HG03558 (cell line): Measurements from ENCODE around the gene KRT9.
"Not testable (repeated sequence)": the region's sequence is repeated elsewhere in the genome, so short reads cannot be mapped to it uniquely, and the experiment has no call there.

Experiments used
- ATAC-seq: cut with Tn5 transposase; IDR thresholded peaks from one replicate; pipeline ENCODE4 v1.9.1; 2021; ENCODE audit warnings: moderate number of reproducible peaks; ENCODE audit not compliant: unreplicated experiment; ENCODE audit errors: extremely low read depth

Gene KRT9, protein sequence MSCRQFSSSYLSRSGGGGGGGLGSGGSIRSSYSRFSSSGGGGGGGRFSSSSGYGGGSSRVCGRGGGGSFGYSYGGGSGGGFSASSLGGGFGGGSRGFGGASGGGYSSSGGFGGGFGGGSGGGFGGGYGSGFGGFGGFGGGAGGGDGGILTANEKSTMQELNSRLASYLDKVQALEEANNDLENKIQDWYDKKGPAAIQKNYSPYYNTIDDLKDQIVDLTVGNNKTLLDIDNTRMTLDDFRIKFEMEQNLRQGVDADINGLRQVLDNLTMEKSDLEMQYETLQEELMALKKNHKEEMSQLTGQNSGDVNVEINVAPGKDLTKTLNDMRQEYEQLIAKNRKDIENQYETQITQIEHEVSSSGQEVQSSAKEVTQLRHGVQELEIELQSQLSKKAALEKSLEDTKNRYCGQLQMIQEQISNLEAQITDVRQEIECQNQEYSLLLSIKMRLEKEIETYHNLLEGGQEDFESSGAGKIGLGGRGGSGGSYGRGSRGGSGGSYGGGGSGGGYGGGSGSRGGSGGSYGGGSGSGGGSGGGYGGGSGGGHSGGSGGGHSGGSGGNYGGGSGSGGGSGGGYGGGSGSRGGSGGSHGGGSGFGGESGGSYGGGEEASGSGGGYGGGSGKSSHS

DNA sequence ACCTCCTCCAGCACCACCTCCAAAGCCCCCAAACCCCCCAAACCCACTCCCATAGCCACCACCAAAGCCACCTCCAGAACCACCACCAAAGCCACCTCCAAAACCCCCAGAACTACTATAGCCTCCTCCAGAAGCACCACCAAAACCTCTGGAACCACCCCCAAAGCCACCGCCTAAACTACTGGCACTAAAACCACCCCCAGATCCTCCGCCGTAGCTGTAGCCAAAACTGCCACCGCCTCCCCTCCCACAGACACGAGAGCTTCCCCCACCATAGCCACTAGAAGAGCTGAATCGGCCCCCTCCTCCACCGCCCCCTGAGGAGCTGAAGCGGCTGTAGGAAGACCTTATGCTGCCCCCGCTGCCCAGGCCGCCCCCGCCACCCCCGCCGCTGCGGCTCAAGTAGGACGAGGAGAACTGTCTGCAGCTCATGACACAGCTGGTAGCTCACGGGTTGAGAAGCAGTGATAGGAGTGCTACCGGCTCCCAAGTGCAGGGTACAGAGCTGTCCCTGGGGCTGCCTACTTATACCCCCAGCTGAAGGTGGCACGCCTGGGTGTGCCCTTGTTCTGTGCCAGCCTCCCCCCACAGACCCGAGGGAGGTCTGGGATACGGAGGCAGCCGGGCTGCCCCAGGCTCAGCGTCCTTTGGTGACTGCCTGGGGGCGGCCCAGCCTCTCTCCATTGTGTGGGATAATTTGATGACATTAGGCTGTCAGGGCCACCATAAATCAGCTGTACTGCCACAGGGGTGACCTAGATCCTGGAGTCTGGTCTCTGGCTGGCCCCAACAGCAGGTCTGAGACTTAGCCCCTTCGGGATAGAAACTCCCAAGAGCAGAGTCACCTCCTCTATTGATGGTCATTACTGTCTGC, at the start of gene KRT9:
Gene KRT9, minus strand, starts transcription at position 499 of the 874 bp plus-strand sequence. Its CDS starts 67 bp downstream, at position 432.
- no peak for ATAC-seq

DNA sequence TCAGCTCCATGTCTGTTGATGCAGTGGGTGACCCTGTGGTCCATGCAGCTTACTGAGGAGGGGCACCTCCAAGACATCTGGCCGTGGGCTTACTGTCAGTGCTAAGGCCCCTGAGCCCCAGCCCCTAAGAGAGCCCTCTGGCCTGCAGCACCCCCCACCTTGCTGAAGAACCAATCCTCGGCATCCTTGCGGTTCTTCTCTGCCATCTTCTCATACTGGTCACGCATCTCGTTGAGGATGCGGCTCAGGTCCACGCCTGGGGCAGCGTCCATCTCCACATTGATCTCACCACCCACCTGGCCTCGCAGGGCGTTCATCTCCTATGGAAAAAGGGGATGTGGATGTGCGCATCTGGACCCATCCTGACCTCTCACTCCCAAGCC, 49.6 kb upstream of the KRT9 start:
- not testable (repeated sequence) for ATAC-seq

DNA sequence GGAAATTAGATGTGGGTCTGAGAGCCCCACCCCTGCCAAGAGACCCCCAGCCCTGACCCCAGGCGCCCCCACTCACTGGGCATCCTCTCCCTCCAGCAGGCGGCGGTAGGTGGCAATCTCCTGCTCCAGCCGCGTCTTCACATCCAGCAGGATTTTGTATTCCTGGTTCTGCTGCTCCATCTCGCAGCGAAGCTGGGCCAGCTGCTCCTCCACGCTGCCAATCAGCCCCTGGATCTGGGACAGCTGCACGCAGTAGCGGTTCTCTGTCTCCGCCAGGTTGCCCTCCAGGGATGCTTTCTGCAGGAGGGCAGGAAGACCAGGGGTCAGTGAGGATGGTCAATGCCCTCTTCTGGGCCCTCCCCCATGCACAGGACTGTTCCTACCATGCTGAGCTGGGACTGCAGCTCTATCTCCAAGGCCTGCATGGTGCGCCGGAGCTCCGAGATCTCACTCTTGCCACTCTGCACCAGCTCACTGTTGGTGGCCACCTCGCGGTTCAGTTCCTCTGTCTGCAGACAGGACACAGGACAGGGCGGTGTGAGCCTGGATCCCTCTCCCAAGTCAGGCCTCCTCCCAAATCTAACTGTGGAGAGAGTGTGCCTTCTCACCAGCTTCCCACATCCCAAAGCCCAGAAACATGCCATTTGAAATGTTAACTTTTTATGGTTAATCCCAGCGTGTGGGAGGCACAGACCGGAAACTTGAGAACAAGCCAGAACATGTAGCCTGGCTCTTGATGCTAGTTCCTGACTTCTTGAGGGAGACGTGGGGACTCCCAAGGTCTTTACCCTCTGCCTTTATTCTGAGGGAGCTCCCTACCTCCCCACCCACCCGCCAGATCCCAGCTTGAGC, 49.0 kb upstream of the KRT9 start:
- no peak for ATAC-seq

DNA sequence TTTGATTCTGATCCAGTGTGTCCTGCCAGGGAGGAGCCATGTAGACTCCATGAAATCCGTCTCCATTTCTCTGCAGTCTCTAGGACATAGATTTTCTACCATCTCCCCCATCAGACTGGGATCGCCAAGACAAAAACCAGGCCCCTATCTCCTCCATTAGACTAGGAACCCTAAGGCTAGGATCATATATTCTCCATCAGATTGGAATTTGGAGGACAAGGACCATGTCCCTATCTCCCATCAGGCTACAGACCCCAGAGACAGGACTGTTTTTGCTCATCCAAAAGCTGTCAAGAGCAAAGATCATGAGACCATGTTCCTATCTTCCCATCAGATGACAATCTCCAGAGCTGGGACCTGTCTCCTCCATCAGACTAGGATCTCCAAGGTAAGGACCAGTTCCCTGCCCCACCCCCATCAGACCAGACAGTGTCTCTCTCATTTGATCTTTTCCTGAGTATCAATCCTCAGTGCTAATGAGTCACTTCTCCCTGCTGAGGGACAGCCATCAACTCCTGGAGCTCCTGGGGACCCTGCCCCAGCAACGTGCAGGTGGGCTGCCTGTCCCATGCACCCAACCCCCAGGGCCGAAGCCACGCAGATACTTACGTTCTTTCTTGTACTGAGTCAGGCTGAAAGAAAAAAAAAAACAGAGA, 48.2 kb upstream of the KRT9 start:
- not testable (repeated sequence) for ATAC-seq

DNA sequence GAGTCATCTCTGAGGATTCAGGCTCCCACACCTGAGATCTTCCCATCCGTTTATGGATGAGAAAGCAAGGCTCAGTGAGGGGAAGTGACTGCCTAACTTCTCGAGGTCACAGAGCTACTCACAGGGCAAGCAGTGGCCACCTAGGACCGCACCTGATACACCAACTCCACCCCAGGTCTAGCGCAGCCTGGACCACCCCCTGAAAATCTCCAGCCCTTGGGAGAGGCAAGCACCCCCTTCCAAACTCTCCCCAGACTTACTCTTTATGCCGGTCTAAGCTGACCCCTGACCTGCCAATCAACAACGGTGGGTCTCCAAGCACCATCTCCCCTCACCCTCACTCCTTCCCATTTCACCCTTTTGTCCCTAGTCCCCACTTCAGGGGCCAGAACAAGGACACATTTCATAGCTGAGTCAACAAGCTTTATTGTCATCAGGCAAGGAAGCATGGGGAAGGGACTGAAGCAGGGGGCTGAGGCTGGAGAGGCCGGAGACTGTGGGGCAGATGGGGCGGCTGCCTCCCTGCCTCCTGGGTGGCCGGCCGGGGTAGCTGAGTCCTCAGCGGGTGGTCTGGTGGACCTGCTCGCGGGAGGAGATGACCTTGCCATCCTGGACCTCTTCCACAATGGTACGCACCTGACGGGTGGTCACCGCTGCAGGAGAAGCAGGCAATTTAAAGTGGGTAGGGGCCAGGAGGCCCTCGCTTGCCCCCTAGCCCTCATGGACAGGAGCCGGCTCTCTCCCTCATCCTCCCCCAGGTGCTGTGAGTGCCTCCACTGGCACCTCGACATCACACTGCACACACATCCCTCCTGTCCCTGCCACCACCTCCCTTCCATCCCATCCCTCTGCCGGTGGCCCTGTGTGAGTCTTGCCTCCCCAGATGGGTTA, 47.4 kb upstream of the KRT9 start:
- no peak for ATAC-seq

DNA sequence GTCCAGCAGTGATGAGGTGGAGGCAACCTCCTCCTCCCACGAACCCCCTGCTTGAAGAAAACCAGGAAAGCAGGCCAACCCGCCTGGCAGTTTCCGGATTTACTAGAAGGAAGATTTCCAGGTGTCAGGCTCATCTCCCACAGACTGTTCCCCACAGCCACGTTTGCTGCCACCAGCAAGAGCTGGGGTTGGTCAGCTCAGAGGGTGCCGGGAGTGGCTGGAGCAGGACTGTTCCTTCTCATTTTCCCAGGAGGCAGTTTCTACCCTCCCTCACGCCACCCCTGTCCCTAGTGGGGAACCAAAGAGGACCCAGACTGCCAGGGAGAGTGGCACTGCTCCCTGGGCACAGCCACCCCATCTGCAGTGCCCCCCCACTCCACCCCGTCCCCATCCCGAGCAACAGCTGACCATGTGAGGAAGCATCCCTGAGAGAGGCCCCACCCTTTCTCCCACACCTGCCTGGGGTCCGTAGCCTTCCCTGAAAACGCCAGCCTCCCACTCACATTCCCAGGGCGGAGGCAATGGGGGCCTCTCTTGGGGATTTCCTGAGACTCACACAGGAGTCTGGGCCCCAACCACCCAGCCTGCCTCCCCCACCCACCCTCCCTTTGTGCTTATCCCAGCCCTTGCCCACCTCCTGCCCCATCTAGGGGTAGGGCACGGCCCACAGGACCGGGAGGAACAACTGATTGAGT, 46.6 kb upstream of the KRT9 start:
- ATAC-seq = no peak

DNA sequence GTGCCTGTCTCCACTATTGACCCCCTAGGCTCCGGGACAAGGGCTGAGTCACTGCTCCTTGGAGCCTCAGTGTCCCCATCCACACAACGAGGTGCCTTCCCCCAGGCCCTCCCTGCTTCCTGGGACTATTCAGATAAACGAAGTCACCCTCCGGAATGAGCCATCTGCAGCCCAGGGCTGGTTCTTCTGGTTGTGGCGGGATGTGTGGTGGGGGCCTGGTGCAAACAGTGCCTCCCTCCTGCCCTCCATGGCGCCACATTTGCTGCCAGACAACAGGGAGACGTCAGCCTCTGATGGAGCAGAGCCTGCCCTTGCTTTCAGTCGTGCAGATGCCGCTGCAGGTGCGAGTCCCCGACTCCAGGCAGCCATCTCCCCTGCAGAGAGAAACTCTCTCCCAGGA, 45.8 kb upstream of the KRT9 start:
- ATAC-seq = no peak

DNA sequence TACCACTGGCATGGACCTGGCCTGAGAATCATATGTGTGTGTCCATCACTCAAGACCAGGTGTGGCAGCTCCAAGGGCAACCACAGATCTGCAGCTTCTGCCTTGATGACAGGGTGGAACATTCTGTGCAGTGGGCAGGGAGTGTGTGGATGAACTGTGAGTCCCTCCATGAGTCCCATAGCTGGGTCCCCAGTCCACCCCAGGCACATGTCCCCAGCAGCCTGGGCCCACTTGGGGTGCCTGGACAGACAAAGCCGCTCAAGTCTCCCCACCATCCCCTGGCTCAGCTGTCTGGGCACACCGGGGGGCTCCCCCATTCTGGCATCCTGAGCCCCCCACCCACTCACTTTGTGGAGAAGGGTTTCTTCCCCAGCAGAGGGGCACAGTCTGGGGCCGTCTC, 45.3 kb upstream of the KRT9 start:
- no peak for ATAC-seq

DNA sequence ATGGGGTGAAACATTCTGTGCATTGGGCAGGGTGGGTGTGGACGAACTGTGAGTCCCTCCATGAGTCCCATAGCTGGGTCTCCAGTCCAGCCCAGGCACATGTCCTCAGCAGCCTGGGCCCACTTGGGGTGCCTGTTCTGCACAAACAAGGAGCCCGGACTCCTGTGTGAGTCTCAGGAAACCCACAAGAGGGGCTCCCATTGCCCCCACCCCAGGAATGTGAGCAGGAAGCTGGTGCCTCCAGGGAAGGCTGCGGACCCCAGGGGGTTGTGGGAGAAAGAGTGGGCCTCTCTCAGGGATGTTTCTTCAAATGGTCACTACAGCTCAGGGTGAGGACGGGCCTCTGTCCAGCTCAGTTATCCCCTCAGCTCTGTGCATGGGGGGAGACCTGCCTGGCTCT, 44.6 kb upstream of the KRT9 start:
- not testable (repeated sequence) for ATAC-seq

DNA sequence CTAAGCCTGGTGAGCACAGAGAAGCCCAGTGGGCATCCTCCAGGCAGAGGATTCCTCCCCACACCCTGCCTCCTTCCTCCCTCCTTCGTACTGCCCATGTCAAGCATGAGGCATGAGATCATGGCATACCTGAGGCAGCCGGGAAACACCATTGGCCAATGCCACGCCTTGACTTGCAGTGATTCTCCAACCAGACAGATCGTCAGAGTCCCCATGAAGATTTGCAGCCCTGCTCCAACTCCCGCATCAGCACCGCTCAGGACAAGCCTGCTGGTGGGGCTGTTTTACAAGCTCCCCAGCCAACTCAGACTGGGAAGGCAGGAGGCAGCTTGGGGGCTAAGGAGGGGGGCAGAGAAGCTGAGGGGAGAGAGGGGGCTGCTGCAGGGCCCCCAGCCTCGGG, 43.6 kb upstream of the KRT9 start:
- ATAC-seq = no peak

DNA sequence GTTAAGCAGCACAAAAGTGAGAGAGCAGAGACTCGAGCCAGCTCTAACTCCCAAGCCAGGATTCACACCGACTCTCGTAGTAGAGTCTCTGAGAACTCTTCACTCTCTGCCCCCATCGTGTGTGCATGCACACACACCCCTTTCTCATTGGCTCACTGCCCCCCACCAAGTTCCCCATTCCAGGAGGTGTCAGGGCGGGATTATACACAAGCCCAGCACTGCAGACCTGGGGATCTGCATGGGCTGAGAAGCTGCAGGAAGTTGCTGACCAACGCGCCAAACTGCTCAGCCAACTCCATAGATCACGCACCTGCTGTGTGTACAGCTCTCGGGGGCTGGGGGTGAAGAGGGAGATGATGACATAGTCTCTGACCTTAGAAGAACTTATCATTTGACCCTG, 42.9 kb upstream of the KRT9 start:
- not testable (repeated sequence) for ATAC-seq

DNA sequence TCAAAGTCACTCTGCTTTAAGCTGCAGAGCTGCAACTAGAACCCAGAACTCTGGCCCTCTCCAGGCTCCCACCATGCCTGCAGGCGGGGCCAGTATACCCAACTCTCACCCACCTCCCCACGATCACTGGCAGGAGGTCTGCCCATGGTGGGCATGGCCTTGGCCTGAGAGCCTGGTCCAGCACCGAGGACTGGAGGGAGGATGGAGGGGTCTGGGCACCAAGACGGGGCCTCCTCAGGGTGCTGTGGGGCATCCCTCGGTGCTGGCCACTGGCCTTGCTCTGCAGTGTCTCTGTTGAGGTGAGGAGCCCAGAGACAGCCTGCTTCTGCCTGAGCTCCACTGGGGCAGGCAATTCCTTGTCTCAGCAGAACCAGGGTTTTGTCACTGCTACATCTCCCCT, 42.2 kb upstream of the KRT9 start:
- no peak for ATAC-seq

DNA sequence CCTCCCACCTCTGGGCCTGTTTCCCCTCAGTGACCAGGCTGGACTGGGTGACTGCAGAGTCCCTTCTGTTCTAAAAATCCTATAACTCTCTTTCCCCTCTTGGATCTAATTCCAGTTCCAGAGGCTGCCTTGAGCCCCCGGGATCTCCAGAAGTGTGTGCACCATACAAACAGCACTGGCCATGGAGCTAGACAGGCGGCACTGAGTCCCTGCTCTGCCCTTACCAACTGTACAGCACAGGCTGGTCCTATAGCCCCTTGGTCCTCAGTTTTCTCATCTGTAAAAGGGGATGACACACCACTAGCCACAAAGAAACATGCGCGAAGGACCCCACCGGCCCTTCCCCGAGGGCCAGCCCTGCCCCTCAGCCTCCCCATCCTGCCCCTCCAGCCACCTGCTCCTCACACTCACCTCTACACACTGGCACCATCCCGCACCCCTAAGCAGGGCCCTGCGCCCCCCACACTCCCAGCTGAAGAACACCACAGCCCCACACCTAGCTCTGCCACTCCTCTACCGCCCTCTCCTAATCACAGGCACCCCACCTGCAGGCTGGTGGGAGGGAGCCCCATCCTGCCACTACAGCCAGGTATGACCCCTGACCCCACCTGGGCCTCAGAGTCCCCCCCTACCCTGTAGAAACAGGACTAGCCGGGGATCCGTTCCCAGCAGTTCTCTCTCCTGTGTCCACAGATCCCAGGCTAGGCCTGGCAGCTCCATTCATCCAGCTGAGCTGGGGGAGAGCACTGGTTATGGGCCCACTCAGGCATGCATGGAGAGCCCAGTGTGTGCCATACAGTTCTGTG, 41.6 kb upstream of the KRT9 start:
- ATAC-seq = no peak

DNA sequence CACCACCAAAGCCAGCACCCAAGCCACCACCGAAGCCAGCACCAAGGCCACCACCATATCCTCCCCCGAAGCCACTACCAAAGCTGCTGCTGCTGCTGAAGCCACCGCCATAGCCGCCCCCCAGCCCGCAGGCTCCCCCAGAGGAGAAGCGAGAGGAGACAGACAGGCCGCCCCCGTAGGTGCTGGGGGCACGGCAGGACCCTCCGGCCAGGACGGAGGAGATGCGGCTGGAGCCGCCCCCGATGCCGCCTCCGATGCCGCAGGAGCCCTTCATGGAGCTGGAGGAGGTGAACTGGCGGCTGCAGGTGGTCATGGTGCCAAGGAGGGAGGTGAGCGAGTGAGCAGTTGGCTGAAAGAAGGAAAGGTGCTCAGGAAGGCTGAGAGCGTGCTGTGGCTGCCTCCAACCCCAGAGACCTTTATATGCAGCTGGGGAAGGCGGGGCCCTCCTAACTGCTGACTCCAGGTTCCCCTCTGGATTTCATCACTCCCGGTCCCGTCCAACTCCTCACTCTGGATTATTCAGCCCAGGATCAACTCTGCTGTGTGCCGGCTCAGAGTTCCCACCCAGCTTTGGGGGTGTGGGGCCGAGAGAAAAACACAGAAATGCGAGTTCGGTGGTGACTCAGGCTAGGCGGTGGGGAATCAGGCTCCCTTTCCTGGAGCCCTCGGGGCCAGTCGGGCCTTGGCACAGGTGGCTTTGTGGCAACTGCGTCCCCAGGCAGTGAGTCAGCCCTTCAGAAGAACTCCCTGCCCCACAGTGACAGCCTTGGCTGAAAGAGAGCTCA, 40.7 kb upstream of the KRT9 start, which contains the start of gene KRT16:
Gene KRT16, minus strand, starts transcription at position 392 of the 785 bp plus-strand sequence. Its CDS starts 79 bp downstream, at position 313.
- ATAC-seq = not testable (repeated sequence)

DNA sequence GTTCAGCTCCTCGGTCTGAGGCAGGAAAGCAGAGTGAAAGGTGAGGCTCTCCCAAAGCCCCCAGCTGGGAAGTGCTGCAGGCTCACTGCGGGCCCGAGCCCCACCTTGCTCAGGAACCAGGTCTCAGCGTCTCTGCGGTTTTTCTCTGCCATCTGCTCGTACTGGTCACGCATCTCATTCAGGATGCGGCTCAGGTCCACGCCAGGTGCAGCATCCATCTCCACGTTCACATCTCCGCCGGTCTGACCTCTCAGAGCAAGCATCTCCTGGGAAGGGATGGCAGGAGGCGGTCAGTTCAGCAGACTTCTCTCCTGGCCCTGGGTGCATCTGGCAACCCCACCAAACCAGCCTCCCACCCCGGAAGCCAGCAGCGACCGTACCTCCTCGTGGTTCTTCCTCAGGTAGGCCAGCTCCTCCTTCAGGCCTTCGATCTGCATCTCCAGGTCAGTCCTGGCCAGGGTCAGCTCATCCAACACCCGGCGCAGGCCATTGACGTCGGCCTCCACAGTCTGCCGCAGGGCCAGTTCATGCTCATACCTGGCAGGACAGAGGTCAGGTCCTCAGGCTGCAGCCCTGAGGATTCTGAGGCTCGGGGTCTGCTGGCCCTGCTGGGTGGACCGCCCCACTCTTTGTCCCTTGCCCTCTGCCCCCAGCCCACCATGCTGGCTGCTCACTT, 39.2 kb upstream of the KRT9 start:
- no peak for ATAC-seq

DNA sequence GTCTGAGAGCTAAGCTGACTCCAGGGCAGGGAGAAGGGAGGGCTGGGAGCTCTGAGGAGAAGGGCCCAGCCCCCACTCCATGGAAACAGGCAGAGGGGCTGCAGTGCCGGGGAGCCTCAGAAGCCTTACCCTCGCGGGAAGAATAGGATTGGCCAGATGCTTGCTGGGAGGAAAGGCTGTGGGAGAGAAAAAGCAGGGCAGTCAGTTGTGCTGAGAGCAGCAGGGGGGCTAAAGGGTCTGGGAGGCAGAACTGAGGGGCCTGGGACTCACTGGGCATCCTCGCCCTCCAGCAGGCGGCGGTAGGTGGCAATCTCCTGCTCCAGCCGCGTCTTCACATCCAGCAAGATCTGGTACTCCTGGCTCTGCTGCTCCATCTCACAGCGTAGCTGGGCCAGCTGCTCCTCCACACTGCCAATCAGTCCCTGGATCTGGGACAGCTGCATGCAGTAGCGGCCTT, 38.2 kb upstream of the KRT9 start:
- not testable (repeated sequence) for ATAC-seq
